Stimulated activated CD8-positive, alpha-beta memory T cell treated with anti-CD3 and anti-CD28 coated beads, Interleukin-7, amount 100 ng/mL, for 24 hours (primary cell): ENCODE data around the gene SAE1.

Source experiments
- DNase-seq: peaks from one replicate; pipeline ENCODE4 v3.0.0-alpha.2; 2020; ENCODE audit warnings: low read depth

Gene SAE1

GRCh38 chr19:47161876-47162489, 31.3 kb downstream of the SAE1 start:
- DNase-seq: no peak

GRCh38 chr19:47168065-47168464, 37.4 kb downstream of the SAE1 start:
- DNase-seq: no peak

- no peak for DNase-seq
Measured at GRCh38 chr19:47172666-47173455, 42.2 kb downstream of the SAE1 start.

GRCh38 chr19:47176071-47176626, 45.5 kb downstream of the SAE1 start:
- DNase-seq: no peak

GRCh38 chr19:47176627-47177090, 46.0 kb downstream of the SAE1 start:
- no peak for DNase-seq

- no peak for DNase-seq
Measured at GRCh38 chr19:47179653-47180310, 49.1 kb downstream of the SAE1 start.

- DNase-seq: no peak
Measured at GRCh38 chr19:47183601-47184000, 53.0 kb downstream of the SAE1 start.

- DNase-seq: peak; percentile 52
Measured at GRCh38 chr19:47186446-47187334, 56.1 kb downstream of the SAE1 start.

GRCh38 chr19:47187335-47187655, 56.7 kb downstream of the SAE1 start:
- DNase-seq: no peak

GRCh38 chr19:47187797-47188196, 57.2 kb downstream of the SAE1 start:
- no peak for DNase-seq

- no peak for DNase-seq
Measured at GRCh38 chr19:47188507-47189033, 57.9 kb downstream of the SAE1 start.

GRCh38 chr19:47190167-47190727, 59.6 kb downstream of the SAE1 start:
- DNase-seq: no peak

GRCh38 chr19:47195434-47195833, 64.8 kb downstream of the SAE1 start:
- no peak for DNase-seq

- no peak for DNase-seq
Measured at GRCh38 chr19:47197141-47197540, 66.5 kb downstream of the SAE1 start.

- DNase-seq: no peak
Measured at GRCh38 chr19:47200530-47200929, 69.9 kb downstream of the SAE1 start.

- no peak for DNase-seq
Measured at GRCh38 chr19:47203254-47203653, 72.6 kb downstream of the SAE1 start.

GRCh38 chr19:47209319-47210179, 78.9 kb downstream of the SAE1 start:
- DNase-seq: no peak

GRCh38 chr19:47210180-47210490, 79.5 kb downstream of the SAE1 start:
- no peak for DNase-seq

GRCh38 chr19:47210689-47211316, 80.2 kb downstream of the SAE1 start:
- peak; percentile 73 for DNase-seq

GRCh38 chr19:47215581-47215980, 84.9 kb downstream of the SAE1 start:
- no peak for DNase-seq
